Measurements from ENCODE around the gene RASGRP2. TPM values are rescaled to one million over a fixed set of nuclear protein-coding genes. Genes with fewer than 3 reads are reported as not detected.
A peak's percentile ranks its signal among the peaks of the same experiment; 100 is the strongest.

RASGRP2 gene
- total RNA-seq, 1 donor from 2014 or later: 46.8 TPM

DNA sequence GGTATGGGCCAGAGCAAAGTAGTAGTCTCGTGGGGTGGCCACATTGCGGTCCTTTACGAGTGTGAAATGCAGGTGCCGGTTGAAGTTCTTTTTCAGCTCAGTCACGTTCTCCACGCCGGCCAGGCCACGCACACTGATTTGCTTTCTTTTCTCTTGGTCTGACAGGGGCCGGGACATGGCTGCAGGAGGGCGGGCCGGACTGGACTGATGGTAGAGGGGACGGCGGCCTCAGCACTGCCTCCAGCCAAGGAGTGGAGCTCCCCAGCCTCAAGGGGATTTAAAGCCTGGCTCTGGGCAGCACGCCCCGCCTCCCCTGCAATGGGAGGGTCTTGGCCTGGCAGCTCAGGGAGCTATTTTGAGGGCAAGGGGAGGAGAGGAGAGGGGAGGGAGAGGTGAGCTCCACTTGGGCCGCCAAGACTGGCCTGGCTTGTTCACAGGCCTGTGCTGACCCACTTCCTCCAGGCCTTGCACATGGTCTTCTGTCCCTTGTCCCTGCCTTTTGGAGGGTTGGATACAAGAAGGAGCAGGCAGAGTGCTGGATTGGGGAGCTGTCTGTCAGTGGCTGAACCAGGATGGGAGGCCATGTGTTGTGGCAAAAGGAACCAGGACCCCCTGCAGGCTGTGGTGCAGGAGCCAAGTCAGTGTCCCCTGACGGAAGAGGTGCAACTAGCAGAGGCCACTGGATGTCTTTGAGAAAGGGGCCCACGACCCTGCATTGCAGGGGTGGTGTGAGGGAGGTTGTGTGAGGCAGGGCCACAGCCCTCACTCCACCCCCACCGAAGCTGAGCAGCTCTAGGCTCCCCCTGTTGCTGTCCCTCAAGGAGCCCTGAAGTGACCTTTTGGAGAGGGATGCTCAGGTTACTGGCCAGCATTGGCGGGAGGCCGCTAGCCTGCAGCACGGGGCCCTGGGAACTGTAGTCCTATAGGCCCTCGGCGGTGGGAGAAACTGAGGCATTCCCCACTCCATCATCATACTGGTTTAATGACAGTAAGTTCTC, 16.1 kb upstream of the RASGRP2 start, which contains the start of gene PYGM:
PYGM (minus strand) TSS at position 253 of the 998 bp plus-strand sequence; CDS start at position 177, 76 bp downstream.
- intact Hi-C loops (cut with DNase I): no loop called here
- DNase-seq (ENCODE audit: missing footprints) (peak; percentile 93), ATAC-seq (peak; percentile 88)

DNA sequence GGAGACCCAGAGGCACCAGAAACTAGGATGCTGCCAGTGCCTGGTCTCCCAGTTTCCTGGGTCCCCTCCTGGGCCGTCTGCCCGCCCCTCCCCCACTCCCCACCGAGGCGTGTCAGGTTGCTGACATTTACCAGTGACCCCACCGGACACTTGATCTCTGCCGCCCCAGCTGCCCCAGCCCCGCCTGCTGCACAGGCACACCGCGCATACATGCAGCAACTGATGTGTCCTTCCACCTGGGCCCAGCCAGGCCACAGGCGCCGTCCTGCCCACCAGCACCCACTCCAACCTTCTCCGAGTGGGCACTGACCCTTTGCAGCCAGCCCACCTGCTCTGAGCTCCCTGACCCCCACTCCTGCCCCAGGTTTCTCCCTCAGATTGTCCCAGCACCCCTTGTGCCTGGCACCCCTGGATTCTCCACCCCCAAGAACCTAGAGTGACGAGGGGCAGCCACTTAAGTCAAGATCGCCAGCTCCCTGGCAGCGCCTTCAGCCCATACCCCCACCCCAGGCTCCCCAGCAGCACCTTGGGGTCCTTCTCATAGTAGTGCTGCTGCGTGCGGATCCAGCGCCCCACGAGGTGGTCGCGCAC, 15.3 kb upstream of the RASGRP2 start:
- DNase-seq (ENCODE audit: missing footprints): no peak
- intact Hi-C loops (cut with DNase I): no loop called here
- ATAC-seq: peak; percentile 17

DNA sequence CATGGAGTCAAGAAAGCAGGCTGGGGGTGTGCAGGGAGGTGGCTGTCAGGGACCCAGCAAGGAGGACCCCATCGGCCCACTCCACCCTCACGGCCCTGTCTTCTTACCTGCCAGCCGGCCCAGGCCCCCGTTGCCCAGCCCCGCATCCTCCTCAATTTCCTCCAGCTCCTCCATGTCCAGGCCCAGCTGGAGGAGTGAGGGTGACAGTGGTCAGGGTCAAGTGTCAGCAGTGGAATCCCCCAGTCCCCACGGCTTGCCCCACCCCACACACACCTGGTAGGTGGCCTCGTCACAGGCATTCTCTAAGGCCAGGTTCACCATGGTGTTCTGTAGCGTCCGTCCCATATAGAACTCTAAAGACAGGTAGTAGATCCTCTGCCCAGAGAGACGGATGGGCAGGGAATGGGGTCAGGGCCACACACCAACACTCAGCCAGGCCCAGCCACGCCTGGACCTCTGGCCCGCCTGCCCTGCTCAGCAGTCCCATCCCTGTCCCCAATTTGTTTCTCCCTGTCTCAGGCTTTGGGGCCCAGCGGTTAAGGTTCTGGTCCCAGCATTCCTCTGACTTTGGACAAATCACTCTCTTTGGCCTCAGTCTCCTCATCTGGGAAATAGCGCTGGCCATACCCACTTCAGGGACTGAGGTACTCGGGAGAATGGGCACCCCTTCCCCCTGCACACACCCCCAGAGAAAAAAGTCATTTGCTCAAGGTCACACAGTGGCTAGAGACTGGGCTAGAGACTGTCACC, 14.6 kb upstream of the RASGRP2 start:
- ATAC-seq (no peak), DNase-seq (ENCODE audit: missing footprints) (no peak)
- intact Hi-C loops (cut with DNase I): no loop called here

DNA sequence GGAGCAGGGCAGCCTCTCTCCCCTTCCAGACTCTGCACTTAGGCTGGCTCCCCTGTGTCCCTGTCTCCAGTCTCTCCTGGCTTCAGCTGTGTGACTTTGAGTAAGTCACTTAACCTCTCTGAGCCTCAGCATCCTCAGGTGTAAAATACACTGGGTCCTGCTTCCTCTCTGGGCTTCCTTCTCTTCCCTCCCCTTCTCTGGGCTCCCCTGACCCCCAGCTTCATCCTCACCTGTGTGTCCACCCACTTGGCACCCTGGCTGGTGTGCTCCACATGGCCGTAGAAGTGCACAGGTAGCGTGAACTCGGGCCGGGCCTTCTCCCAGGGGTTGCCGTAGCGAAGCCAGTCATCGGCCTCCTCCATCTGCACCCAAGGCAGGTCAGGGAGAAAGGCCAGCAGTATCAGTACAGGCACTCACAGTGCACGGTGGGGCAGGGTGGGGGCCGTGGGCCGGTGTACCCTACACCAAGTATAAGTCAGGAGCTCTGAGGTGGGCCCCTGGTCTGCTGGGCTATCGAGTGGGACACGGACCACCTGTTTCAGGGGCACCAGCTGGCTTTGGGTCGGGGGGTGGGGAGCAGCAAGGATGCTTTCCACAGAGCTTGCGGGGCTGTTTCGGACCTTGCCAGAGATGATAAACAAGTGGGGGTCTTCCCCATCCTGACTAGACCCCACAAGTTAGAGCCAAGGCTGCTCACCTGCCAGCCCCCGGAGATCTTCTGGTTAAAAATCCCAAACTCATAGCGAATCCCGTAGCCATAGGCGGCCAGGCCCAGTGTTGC, 13.8 kb upstream of the RASGRP2 start:
- intact Hi-C loops (cut with DNase I): no loop called here
- DNase-seq (ENCODE audit: missing footprints): peak; percentile 32
- no peak for ATAC-seq

DNA sequence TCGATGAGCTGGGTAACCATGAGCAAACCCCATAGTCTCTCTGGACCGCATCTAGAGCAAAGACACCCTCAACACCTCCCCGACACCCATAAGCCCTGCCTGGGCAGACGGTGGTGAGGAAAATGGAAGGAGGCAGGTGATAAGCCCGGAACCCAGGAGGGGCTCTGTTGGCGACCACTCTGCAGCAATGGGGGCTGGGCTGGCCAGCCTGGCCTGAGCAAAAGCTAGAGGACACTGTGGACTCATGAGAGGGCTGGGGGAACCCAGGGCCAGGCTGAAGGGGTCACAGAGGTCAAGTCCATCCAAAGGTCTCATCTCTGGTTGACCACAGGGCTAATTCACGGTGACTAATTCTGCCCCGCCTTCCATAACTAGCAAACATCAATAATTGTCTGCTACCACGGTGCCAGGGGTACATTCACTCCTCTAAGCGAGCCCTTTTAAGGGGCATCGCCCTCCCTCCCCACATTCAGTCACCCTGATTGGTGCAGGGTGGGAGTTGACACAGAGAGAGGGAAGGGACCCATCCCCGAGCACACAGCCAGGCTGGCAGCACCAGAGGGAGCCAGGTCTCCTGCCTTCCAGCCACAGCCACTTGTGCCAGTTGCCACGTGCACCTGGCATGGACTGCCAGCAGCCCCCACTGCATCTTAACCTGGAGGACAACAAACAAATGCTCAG, 11.9 kb upstream of the RASGRP2 start:
- DNase-seq (ENCODE audit: missing footprints) (peak; percentile 37), ATAC-seq (no peak)

DNA sequence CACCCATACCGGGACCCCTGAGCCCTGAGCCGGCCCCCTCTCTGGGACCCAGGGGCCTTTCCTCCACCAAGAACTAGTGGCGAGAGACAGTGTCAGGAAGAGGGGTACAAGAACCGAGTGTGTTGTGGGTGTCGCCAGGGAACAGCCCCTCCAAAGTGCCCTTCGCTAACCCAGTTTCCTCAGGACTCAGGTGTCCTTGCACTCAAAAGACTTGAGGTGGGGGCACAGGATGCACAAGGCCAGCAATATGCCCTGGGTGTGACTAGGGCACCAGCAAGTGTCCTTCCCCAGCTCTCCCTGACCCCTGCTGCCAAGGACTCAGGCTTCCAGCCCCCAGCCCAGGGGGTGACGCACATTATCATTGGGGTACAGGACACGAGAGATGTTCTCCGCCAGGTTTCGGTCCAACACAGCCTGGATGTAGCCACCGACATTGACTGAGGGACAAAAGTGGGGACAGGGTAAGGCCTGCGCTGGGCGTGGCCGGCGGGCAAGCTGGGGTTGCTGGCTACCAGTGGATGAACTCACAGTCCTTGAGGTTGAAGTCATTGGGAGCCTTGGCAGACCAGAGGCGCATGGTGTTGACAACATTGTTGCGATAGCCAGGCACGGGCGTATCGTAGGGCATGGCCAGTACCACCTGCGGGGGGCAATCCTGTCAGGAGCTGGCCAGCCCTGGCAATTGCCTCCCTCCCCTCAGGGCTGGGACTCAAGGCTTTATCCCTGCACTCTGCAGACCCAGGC, 11.1 kb upstream of the RASGRP2 start:
- intact Hi-C loops (cut with DNase I): no loop called here
- DNase-seq (ENCODE audit: missing footprints) (peak; percentile 33), ATAC-seq (no peak)

More for the DNA sequence above, 11.9 kb upstream of the RASGRP2 start:
- intact Hi-C loops (cut with DNase I): no loop called here

DNA sequence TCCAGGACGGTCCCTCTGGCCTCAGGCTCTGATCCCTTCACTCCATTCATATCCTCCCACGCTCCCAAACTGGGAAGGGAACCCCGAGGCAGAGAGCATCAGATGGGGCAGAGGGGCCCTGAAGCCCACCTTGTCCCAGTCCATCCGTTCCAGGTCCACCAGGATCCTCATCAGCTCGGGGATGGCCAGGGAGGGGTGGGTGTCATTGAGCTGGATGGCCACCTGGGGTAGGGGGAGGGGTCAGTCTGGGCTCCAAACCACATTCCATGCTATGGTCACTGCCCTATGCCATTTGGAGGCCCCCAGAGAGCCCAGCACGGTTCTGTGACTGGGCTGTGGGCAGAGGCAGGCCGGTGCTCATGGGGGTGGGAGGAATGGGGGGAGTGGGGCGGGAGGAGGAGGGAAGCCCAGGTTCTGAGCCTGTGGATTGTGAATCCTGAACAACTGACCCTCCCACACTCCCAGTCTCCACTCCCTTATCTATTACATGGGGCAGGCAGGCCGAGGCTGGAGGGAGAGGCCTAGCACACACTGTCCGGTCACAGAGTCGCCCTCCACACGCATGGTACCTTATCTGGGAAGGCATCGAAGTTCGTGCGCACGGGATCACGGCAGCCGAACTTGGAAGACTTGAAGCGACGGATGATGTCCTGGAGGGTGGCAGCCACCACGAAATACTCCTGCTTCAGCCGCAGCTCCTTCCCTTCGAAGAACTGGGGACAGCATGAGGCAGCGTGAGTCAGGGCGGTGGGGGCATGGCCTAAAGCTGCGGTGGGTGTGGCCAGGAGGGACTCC, 10.4 kb upstream of the RASGRP2 start:
- intact Hi-C loops (cut with DNase I): no loop called here
- ATAC-seq (no peak), DNase-seq (ENCODE audit: missing footprints) (peak; percentile 60)

DNA sequence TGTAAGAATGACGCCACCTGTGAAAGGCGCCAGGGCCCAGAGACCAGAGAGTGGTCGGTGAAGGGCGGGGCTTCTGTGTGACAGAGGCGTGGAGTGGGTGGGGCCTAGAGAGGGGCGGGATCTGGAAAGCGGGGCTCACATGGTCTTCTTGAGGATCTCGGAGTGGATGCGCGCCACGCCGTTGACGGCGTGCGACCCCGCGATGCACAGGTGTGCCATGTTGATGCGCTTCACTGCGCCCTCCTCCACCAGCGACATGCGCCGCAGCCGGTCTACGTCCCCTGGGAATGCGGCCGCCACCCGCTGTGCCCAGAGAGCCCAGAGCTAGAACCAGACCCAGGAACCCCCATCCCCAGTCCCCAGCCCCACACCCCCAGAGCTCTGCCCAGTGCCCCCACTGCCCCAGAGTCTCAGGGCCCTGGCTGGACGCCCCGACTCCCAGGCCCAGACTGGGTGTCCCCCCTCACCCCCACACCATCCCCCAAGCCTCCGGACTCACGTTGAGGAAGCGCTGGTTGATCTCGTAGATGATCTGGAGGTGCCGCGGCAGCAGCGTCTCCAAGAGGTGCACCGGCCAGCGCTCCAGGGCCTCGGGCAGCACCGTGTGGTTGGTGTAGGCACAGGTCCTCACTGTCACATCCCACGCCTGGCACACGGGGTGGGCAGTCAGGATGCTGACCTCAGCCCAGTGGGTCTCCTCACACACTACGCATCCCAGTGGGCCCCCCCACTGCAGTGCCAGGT, 9.6 kb upstream of the RASGRP2 start:
- ATAC-seq (no peak), DNase-seq (ENCODE audit: missing footprints) (peak; percentile 63)
- intact Hi-C loops (cut with DNase I): no loop called here

DNA sequence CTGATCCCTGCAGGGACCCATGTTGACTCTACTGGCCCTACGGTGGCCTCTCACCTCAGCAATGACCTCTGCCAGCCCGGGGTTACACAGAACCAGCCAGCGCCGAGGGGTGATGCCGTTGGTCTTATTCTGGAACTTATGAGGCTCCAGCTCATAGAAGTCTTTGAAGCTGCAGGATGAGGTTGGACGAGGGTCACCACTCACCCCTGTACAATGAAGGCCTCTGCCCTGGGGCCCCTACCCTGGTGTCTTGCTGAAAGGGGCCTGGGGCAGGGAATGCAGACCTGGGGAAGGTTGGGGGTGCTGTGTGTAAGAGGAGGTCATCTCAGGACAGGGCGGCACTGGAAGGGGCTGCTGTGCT, 9.1 kb upstream of the RASGRP2 start:
- no peak for ATAC-seq
- peak; percentile 48 for DNase-seq (ENCODE audit: missing footprints)
- intact Hi-C loops (cut with DNase I): no loop called here

DNA sequence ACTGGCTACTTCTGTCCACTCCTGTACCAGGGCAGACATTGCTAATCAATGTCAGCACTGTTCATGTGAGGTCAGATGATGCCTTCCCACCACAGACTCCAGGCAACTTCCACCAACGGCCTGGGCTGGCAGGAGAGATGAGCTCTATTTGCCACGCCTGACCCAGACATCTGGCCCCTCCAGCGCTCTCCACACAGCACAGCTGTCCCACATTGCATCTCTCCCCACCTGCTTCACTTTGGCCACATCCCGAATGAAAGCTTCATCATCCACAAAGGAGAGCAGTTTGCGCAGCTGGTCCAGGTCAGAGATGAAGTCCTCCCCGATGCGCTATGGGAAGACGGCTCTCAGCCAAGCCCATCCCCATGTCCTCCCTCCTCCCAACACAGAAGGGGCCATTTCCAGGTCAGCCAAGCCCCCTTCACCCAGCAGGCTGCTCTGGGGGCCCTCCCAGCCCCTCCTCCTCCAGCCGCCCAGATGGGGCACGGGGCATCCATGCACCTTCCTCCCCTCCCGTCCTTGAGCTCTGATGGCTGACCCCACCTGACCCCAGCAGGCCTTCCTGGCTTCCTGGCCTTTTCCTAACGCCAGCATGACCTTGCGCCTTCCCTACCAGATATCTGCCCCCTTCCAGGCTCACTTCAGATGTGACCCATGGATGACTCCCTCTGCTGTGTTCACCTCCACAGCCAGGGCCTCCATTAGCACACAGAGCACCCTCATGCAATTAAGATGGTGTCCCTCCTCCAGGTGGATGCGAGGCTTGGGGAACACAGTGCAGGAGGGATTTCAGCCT, 8.4 kb upstream of the RASGRP2 start:
- intact Hi-C loops (cut with DNase I): no loop called here
- no peak for DNase-seq (ENCODE audit: missing footprints)
- no peak for ATAC-seq

DNA sequence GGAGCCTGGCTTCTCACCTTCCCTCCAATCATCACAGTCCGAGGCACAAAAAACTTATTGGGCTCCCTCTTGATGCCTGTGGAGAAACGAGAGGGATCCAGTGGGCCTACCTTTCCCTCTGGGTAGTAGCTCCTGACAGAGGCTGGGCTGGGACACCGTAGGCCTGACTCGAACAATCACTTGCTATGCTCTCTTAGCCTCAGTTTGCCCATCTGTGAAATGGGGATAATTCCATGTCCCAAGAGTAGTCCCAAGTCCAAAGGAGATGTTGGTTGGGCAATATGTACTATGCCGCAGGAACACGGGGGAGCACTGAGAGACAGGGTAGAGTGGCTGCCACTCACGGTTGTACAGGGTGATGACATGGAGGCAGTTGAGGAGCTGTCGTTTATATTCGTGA, 7.6 kb upstream of the RASGRP2 start:
- DNase-seq (ENCODE audit: missing footprints) (no peak), ATAC-seq (no peak)
- intact Hi-C loops (cut with DNase I): no loop called here

DNA sequence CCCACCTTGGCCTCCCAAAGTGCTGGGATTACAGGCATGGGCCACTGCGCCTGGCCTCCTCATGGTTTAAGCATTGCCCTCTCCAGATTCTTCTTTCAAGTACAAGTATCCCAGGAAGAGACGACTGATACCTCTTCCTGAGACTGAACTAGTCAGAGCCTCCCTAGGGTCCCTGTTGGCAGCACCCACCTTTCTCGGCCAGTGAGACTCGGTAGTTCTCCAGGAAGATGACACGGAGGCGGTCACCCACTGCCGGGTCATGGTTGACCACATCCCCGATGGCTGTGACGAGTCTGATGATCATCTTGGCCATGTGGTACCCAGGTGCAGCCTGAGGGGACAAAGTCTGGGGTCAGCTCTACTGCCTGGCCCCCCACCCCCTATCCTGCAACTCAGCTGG, 7.2 kb upstream of the RASGRP2 start:
- intact Hi-C loops (cut with DNase I): no loop called here
- DNase-seq (ENCODE audit: missing footprints) (no peak), ATAC-seq (no peak)

DNA sequence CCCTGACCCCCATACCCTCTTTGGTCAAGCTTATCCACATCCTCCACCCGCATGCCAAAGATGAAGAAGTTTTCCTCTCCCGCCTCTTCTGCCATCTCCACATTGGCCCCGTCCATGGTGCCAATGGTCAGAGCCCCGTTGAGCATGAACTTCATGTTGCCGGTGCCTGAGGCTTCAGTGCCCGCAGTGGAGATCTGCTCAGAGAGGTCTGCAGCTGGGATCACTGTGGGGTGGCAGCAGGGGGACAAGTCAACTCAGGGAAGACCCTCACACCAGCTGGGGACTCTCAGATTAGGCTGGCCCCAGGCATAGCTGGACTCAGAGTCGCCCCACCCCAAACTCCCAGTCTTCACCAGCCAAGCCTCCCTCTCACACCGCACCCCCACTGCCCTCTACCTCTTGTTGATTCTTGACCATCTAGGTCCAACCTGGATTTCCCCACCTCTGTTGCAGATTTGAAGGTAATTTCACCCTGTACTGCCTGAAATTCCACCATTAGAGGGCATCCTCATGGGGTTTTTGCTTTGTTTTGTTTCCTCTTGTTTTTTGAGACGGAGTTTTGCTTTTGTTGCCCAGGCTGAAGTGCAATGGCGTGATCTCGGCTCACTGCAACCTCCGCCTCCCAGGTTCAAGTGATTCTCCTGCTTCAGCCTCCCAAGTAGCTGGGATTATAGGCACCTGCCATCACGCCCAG, 6.6 kb upstream of the RASGRP2 start:
- ATAC-seq (no peak), DNase-seq (ENCODE audit: missing footprints) (peak; percentile 34)
- intact Hi-C loops (cut with DNase I): no loop called here

DNA sequence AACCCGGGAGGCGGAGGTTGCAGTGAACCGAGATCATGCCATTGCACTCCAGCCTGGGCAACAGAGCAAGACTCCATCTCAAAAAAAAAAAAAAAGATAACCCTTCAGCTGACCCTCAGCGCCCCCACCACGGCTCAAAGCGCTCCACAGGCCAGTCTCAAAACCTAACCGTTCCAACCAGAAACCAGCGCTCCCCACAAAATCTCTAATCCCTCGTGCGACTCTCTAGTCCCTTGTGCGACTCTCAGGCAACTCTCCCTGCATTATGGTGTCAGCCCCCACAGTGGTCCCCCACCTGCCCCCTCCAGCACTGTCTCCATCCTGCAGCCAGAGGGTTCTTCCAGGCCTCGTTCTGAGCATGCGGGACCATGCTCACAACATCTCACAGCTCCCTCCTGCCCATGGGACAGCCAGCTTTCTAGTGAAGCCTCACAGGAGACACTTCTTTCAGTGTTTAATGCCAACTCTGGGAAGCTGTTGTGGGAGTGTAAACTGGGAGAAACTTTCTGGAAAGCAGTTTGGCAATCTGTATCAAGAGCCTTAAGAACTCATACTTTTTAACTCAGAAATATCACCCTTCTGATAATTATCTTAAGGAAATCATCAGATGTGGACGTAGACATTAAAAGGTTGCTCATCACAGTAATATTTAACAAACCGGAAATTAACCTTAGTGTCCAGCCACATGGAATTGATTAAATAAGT, 4.2 kb upstream of the RASGRP2 start:
- ATAC-seq (no peak), DNase-seq (ENCODE audit: missing footprints) (peak; percentile 34)
- intact Hi-C loops (cut with DNase I): no loop called here

Data from Right ventricle myocardium inferior (tissue), 1 donor.